Lung (tissue), 12 donors: ENCODE results near the gene BBS5. TPM values are rescaled to one million over a fixed set of nuclear protein-coding genes. Genes with fewer than 3 reads are reported as not detected.
"Not testable (repeated sequence)": the region's sequence is repeated elsewhere in the genome, so short reads cannot be mapped to it uniquely, and the experiment has no call there.

ENCODE experiments used
- ATAC-seq: fragments of 200-7000 bp; cut with Tn5 transposase; one replicate; pipeline ENCODE4 v1.9.1; 2020; ENCODE audit warnings: moderate number of reproducible peaks; ENCODE audit not compliant: insufficient read depth, low FRiP score
- DNase-seq, 3 donors: peaks; one replicate each; pipeline ENCODE4 v3.0.0-alpha.2; 2013 to 2017
- H3K27ac ChIP-seq, 2 donors: one replicate each; pipeline ENCODE4 v1.5.1; 2013; ENCODE audit warnings: mild to moderate bottlenecking in 2 of 2, moderate library complexity in 2 of 2, control low read depth in 1 of 2, inconsistent platforms in 1 of 2, low read depth in 1 of 2, low read length in 1 of 2
- H3K27me3 ChIP-seq, 3 donors: one replicate each; pipeline ENCODE4 v1.5.1; 2013; ENCODE audit warnings: low read length in 2 of 3; ENCODE audit not compliant: control insufficient read depth in 3 of 3, insufficient read depth in 3 of 3
- H3K36me3 ChIP-seq, 4 donors: one replicate each; pipeline ENCODE4 v1.5.1; 2013; ENCODE audit warnings: low read length in 4 of 4, mild to moderate bottlenecking in 1 of 4, moderate library complexity in 1 of 4; ENCODE audit not compliant: control insufficient read depth in 4 of 4, insufficient read depth in 4 of 4
- H3K4me1 ChIP-seq, 5 donors: one replicate each; pipeline ENCODE4 v1.5.1; 2013; ENCODE audit warnings: low read length in 5 of 5, mild to moderate bottlenecking in 2 of 5, moderate library complexity in 1 of 5; ENCODE audit not compliant: control insufficient read depth in 5 of 5, insufficient read depth in 5 of 5
- H3K4me3 ChIP-seq: one replicate; pipeline ENCODE4 v1.5.1; 2013; ENCODE audit warnings: mild to moderate bottlenecking, control low read depth, moderate library complexity
- H3K9ac ChIP-seq, 2 donors: one replicate each; pipeline ENCODE4 v1.5.1; 2013; ENCODE audit warnings: low read length in 2 of 2, control low read depth in 1 of 2; ENCODE audit not compliant: insufficient read depth in 1 of 2
- H3K9me3 ChIP-seq, 4 donors: one replicate each; pipeline ENCODE4 v1.5.1; 2013; ENCODE audit warnings: low read length in 3 of 4, mild to moderate bottlenecking in 1 of 4, moderate library complexity in 1 of 4; ENCODE audit not compliant: control insufficient read depth in 4 of 4, insufficient read depth in 3 of 4
- CTCF ChIP-seq: IDR thresholded peaks from 2 replicates; pipeline ENCODE4 v1.5.1; 2012; ENCODE audit warnings: mild to moderate bottlenecking; ENCODE audit errors: control extremely low read depth, extremely low read depth
- WGBS, 2 donors: extraction: QIAGEN DNeasy Blood & Tissue Kit; methylation state at CpG; one replicate each; pipeline ENCODE4 v1.1.7; 2013; 5-methylcytosine and 5-hydroxymethylcytosine counted together
- polyA plus RNA-seq, 2 donors: library from polyadenylated mRNA; stranded (reverse); fragments of 200-250 nt; gene quantifications; one replicate each; pipeline ENCODE4 v1.2.1, GENCODE V29; 2013
- total RNA-seq, 2 donors: library from RNA; depleted of rRNA in 1 of 2; stranded (reverse); fragments of >200 nt in 1 of 2; gene quantifications; one replicate each; pipeline ENCODE4 v1.2.1, GENCODE V29; 2014 to 2021
- donor health status: control.
- donor health status: control.
- donor health status: Bipolar disorder and iron deficiency.
- donor health status: healthy.
- donor health status: DM: yes; HTN: yes; CAD: no.

The BBS5 gene
- total and polyA plus RNA-seq, 4 donors, result 5.1 to 22.5 (median 9.0) TPM

GRCh38 chr2:169526451-169526850 lies 47.2 kb downstream of the BBS5 start:
- Histone ChIP-seq H3K27me3 (no peaks in the 10 kb centered on the region), H3K9me3 (no peaks in the 10 kb centered on the region), H3K4me1 (no peaks in the 10 kb centered on the region), H3K36me3 (peaks cover 0 to 22% (median 6%) of the 10 kb centered on the region in 4 donors), H3K9ac (no peak overlapping the region), H3K27ac (no peak overlapping the region), H3K4me3 (no peak overlapping the region)
- no peak for ATAC-seq
- no peak for DNase-seq
- TF ChIP-seq CTCF, result no peak

GRCh38 chr2:169528271-169528701 lies 49.0 kb downstream of the BBS5 start:
- 7 to 17% methylated on average over 2 of the region's 2 CpGs for WGBS, 2 donors
- H3K27ac ChIP-seq, result no peak overlapping the region
- H3K9me3 ChIP-seq, result no peaks in the 10 kb centered on the region
- peak; percentile 59 for TF ChIP-seq CTCF
- DNase-seq, result peak; percentile 26 to 55 (median 37)
- H3K36me3 ChIP-seq, result peaks cover 0 to 19% (median 6%) of the 10 kb centered on the region in 4 donors
- no peak overlapping the region for H3K4me3 ChIP-seq
- H3K27me3 ChIP-seq, result no peaks in the 10 kb centered on the region
- no peak overlapping the region for H3K9ac ChIP-seq
- no peaks in the 10 kb centered on the region for H3K4me1 ChIP-seq
- peak; percentile 82 for ATAC-seq

- ATAC-seq, H3K4me1 ChIP-seq, H3K9me3 ChIP-seq, H3K4me3 ChIP-seq, H3K27ac ChIP-seq, H3K9ac ChIP-seq, DNase-seq, H3K27me3 ChIP-seq: not testable (repeated sequence)
- H3K36me3 ChIP-seq, result peaks cover 0 to 13% (median 3%) of the 10 kb centered on the region in 4 donors
- WGBS, 2 donors, result 93 to 97% methylated on average over 2 of the region's 2 CpGs
Observed at GRCh38 chr2:169539460-169539859, 60.2 kb downstream of the BBS5 start.

- Histone ChIP-seq H3K4me3 (no peak overlapping the region), H3K27me3 (no peaks in the 10 kb centered on the region), H3K4me1 (peaks cover 0 to 2% (median 0%) of the 10 kb centered on the region in 5 donors), H3K9me3 (no peaks in the 10 kb centered on the region), H3K36me3 (peaks cover 0 to 15% (median 3%) of the 10 kb centered on the region in 4 donors), H3K27ac (no peak overlapping the region), H3K9ac (no peak overlapping the region)
- no peak for DNase-seq
- 87 to 90% methylated on average over 2 of the region's 2 CpGs for WGBS, 2 donors
- TF ChIP-seq CTCF, result no peak
- no peak for ATAC-seq
Observed at GRCh38 chr2:169540146-169540545, 60.9 kb downstream of the BBS5 start.
